ENCODE data around the gene GFPT1.
A peak's percentile ranks its signal among the peaks of the same experiment; 100 is the strongest.

GFPT1 gene

GRCh38 chr2:69311024-69311416 lies 76.0 kb downstream of the GFPT1 start:
- no peak for DNase-seq

DNA sequence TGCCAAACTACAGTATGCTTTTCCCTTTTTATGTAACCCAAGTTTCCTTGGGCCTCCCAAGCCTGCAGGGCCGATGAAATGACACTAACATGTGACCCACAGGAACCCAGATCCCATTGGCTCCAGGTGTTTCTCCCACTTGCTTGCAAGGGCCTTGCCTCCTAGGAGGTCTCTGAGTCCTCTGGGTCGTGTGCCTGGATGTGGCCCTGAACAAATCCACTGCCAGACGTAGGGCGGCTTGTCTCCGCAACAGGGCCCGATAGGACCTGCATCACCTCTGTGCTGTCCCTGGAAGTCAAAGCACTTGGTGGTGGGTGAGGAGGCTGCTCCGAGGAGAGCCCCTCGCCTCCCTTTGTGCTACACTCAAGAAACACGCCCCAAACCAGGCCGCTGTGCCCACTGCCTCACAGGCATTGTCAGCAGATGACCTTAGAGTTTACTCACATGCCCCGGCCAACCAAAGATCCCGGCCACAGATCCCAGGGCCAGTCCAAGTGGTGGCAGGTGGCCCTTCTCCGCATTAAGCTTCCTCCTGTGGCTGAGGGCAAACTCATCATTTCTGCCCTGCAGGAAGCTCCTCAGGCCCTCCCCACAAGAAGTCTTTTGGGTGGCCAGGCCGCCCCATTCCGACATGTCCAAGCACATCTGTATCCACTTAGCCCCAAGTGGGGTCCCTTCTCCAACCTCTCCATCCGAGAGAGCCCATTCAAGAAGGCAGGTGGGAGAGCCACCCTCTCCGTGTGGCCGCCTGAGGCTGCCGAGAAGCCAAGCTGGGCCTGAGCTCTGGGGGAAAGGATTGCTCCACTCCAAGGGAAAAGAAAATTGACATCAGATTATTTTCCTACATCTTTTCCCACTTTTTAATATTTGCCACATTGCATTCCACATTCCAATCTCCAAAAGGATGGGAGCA lies 76.7 kb downstream of the GFPT1 start:
- DNase-seq = no peak

DNA sequence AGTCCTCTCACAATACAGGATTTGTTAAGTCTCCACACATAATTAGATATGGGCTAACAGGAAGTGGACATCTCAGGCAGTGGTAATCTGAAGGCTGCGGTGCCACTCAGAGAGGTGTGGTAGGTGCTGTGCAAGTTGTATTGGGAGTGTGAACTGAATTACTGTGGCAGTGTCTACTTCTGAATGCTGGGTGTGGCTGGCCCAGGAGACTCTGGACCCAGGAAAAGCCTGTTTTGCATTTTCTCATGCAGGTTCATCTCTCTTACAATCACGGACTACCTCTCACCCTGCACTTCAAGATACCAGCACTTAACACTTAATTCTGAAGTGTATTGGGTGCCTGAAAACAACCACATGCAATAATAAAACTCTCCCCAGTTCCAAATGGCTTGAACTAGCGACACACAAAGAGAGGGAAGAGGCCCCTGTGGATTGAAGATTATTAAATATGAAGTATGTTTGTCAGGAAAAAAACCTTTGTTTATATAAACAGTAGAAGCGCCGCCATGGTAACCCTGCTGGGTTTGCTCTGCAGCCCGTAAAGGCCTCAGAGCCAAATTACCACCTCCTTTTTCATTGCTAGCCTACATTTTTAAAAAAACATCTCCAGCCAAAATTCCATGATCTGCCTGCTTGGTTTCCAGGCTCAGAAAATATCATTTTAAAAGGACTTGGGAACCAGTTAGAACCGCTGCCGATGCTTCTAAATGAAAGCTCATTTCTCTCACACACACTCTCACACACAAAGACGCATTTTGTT lies 77.5 kb downstream of the GFPT1 start:
- peak; percentile 71 for DNase-seq

DNA sequence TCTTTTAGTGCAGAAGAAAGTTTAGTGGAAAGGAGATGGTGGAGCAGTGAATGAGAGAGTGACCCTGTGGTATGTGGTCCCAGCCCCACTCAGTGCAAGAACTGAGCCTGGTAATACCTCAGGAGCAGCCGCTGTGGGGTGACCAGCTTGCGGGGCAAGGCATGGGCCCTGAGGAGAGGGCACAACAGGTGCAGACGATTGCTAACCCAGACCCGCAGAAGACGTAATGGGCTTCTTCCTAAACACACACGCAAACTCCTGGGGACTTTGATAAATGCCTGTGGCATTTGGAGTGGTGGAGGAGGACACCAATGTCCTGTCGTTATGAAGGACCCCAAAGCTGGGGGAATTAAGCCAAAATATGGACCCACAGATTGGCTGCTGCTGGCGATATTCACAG lies 78.7 kb downstream of the GFPT1 start:
- DNase-seq = no peak

DNA sequence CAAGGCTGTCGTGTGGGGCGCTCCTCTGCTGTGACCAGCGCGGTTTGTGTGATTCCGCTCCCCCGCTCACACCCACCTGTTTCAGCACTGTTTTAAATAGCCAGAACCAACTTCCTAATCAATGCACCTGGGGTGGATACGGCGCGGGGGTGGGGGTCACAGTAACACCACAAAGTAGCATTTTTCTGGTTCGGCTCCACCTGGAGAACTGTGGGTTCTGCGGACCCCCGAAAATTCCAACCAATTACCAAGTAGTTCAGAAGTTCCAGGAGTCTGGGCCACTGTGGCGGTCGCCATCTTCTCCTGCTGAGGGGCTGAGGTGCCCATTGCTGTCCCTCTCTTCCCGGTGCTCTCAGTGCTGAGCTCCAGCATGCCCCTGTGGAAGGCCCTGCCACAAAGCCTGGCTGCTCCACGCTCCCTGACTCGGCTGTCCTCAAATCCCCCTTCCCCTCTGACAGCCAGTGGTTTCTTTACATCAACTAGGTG lies 79.4 kb downstream of the GFPT1 start:
- DNase-seq = no peak

DNA sequence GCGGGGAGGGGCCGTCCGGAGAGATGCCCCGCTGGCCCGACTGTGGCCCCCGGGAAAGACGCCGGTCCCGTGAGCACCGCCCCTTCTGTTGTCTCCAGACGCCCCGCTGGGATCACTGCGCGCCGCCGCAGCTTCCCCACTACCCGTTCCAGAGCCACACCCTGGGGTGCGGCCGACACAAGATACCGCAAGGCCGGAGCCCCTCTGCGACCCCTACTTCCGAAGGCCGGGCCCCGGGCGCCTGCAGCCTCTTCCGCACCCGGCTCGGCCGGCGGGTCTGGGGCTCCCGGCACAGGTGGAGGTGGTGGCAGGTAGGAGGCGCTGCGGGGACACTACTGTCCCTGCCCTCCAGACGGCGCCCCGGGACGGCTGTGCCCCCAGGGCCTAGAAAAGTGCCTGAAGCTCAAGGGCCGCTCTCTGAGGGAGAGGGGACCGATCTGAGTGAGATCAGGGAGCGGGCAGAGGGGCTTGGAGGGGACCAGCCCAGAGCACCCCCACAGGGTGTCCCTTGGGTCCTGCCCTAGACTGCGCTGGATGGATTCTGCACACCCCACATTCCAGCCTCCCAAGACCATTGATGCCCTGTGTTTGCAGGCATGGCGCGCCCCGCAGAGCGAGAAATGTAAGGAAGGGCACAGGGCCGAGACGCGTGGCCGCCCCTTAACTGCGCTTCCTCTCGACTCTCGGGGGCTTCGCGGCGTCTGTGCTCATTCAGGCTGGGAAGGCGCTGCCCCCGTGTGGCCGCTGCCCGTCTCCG lies 80.0 kb downstream of the GFPT1 start:
- DNase-seq = peak; percentile 59

GRCh38 chr2:69306393-69306821 lies 80.6 kb downstream of the GFPT1 start:
- no peak for DNase-seq

DNA sequence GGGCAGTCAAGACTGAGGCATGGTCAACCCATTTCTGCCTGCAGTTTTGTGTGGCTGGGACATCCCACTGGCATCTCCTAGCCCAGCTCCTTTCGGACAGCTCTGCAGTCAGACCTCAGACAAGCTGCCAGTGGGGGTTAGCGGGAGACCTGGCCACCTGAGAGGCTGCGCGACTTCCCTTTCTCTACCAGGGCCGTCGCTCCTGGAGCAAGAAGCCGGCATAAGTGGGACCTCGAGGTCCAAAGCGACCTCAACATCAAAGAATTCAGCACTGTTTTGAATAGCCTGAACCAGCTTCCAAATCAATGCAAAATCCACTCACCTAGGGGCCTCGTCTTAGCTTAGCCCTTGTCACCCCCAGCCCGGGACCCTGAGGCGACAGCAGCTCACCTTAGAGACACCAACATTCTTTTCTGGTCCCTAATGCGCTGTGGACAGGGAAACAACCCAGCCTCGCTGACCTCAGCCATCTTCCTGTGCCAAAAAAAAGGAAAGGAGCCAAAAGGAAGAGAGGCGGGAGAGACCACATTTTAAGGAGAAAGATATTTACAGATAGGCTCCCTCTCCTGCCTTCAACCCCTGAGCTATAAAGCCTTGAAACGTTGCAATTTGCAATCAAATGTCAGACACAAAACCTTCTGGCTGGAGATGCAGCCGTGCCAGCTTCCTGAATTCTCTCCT lies 81.2 kb downstream of the GFPT1 start:
- DNase-seq = no peak

- DNase-seq = no peak
Measured at GRCh38 chr2:69305166-69305565, 81.9 kb downstream of the GFPT1 start.

DNA sequence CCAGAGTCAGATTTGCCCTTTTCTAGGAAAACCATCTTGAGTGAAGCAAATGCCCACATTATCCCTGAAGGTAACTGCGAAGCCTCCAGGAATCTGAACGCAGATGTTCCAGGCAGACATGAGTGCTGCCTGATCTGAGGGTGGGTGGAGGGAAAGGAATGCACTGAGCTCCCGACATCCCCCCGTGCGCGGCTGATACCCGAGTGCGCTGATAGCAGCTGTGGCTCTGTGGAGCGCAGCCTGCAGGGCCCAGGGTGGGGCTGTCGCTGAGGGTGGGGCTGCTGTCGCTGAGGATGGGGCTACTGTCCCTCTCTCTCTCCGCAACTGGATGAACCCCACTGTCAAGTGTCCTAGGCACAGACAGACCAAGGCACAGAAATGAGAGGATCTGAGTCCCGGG lies 82.4 kb downstream of the GFPT1 start:
- DNase-seq = no peak

DNA sequence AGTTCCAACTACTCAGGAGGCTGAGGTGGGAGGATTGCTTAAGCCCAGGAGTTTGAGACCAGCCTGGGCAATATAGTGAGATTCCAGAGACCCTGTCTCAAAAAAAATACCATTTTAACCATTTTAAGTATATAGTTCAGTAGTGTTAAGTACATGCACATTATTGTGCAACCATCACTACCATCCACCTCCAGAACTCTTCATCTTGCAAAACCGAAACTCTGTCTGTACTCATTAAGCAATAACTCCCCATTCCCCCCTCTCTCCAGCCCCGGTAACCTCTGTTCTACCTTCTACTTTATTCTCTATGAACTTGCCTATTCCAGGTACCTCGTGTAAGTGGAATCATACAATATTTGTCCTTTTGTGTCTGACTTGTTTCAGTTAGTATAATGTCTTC lies 86.4 kb downstream of the GFPT1 start:
- no peak for DNase-seq

- no peak for DNase-seq
Measured at GRCh38 chr2:69299772-69300516, 87.1 kb downstream of the GFPT1 start.

- no peak for DNase-seq
Measured at GRCh38 chr2:69298862-69299261, 88.2 kb downstream of the GFPT1 start.

GRCh38 chr2:69298261-69298660 lies 88.8 kb downstream of the GFPT1 start:
- DNase-seq = no peak

DNA sequence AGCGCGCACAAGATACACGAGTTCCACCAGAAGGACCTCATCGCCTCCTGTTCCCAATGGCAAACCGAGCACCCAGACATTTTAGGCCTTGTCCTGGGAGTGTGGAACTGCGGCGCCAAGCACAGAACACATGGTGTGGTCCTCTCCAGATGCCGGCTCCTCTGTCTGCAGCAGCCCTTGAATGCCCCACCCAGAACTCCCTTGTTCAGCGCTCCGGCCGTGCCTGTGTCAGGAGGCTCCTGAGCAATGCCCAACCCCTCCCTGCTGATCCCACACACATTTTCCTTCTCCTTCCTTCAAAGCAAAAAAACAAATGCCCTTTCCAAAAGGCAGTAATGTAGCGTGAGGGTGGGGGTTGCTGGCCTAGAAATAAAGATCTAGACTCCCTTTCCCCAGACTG lies 89.8 kb downstream of the GFPT1 start:
- DNase-seq = no peak

- no peak for DNase-seq
Measured at GRCh38 chr2:69296421-69296820, 90.6 kb downstream of the GFPT1 start.

GRCh38 chr2:69292256-69292655 lies 94.8 kb downstream of the GFPT1 start:
- no peak for DNase-seq

DNA sequence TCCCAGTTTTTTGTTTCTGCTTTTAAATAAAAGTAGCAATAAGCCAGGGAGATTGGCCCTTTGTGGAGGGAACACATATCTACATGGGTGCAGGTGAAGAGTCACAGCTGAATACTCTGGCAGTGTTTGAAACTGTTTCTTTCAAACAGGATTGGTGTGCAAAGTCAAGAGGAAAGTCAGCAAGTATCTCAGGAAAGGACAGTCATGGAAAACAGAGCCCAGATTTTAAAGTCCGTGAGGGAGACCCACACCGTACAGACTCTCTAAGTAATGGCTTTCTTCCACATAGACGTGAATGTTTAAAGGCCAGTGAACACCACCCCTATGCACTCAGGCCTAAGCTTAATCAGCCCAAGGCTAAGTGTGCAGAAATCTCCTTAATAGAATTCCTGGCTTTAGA lies 95.3 kb downstream of the GFPT1 start:
- no peak for DNase-seq

- no peak for DNase-seq
Measured at GRCh38 chr2:69291004-69291650, 95.9 kb downstream of the GFPT1 start.

DNA sequence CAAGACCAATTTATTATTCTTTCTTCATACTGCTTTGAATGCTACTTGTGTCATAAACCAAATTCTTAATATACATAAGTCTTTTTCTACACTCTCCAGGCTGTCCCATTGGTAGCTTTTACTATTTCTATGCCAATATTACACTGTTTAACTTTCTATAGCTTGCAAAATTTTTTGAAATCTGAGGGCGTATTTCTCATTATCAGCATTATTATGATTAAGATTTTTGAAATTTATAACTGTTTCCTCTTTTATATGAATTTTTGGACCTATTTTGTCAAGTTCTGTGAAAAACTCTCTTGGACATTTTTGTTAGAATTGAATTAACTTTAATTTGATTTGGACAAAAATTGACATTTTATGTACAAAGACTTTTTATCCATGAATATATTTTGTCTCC lies 98.6 kb downstream of the GFPT1 start:
- DNase-seq = no peak

DNA sequence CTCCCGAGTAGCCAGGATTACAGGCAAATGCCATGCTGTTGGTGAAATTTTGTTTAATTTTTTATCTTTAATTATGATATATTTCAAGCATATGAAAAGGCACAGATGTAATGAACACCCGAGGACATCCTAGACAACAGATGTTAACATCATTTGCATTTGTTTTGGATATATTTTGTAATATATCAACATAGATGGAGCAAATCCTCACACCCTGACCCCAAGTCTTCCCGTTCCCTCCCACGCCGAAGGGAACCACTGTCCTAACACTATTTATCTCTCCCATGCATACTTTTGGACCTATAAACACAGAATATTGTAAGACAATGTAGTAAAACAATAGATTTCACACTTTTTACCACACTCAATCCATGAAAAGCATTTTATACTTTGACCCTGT lies 99.5 kb downstream of the GFPT1 start:
- DNase-seq = peak; percentile 14
